SK-N-SH treated with all-trans-retinoic acid at 6 μM for 48 hours (cell line): ENCODE data around the gene CHMP1B.

Source experiments
- ATAC-seq: fragments of 200-7000 bp; cut with Tn5 transposase; 3 replicates; pipeline ENCODE4 v1.9.1; 2020; ENCODE audit warnings: mild to moderate bottlenecking, moderate library complexity
- BACH2 ChIP-seq: fragments of 250-450 bp; sonication (Bioruptor Pico); IDR thresholded peaks from 2 replicates; pipeline ENCODE4 v1.9.0; 2021; ENCODE audit warnings: mild to moderate bottlenecking, borderline replicate concordance
- CREB5 ChIP-seq: fragments of 250-450 bp; sonication (Bioruptor Pico); IDR thresholded peaks from 2 replicates; pipeline ENCODE4 v1.5.1; 2020; ENCODE audit warnings: low read depth, mild to moderate bottlenecking, moderate library complexity
- CSDC2 ChIP-seq: fragments of 250-450 bp; sonication (Bioruptor Pico); IDR thresholded peaks from 2 replicates; pipeline ENCODE4 v1.5.0; 2020; ENCODE audit warnings: mild to moderate bottlenecking, moderate library complexity
- ESRRG ChIP-seq: fragments of 250-450 bp; sonication (Bioruptor Pico); IDR thresholded peaks from 2 replicates; pipeline ENCODE4 v1.6.1; 2021; ENCODE audit warnings: mild to moderate bottlenecking
- GLIS3 ChIP-seq: fragments of 250-450 bp; sonication (Bioruptor Pico); IDR thresholded peaks from 2 replicates; pipeline ENCODE4 v1.5.0; 2020; ENCODE audit warnings: mild to moderate bottlenecking, moderate library complexity
- ISL1 ChIP-seq: fragments of 250-450 bp; sonication (Bioruptor Pico); IDR thresholded peaks from 2 replicates; pipeline ENCODE4 v2.1.2; 2022; ENCODE audit warnings: mild to moderate bottlenecking, moderate library complexity
- OSR1 ChIP-seq: fragments of 250-450 bp; sonication (Bioruptor Pico); IDR thresholded peaks from 2 replicates; pipeline ENCODE4 v1.8.0; 2022; ENCODE audit warnings: moderate library complexity, mild to moderate bottlenecking, inconsistent platforms
- PATZ1 ChIP-seq: fragments of 250-450 bp; sonication (Bioruptor Pico); IDR thresholded peaks from 2 replicates; pipeline ENCODE4 v1.8.0; 2020; ENCODE audit warnings: mild to moderate bottlenecking, moderate library complexity, borderline replicate concordance
- POU6F1 ChIP-seq: fragments of 250-450 bp; sonication (Bioruptor Pico); IDR thresholded peaks from 2 replicates; pipeline ENCODE4 v1.8.0; 2021; ENCODE audit warnings: low read depth, mild to moderate bottlenecking, moderate library complexity, borderline replicate concordance
- PPARA ChIP-seq: fragments of 250-450 bp; sonication (Bioruptor Pico); IDR thresholded peaks from 2 replicates; pipeline ENCODE4 v1.5.0; 2020; ENCODE audit warnings: mild to moderate bottlenecking, borderline replicate concordance
- RARB ChIP-seq: fragments of 250-450 bp; sonication (Bioruptor Pico); IDR thresholded peaks from 2 replicates; pipeline ENCODE4 v1.8.0; 2021; ENCODE audit warnings: mild to moderate bottlenecking, moderate library complexity
- SNAI2 ChIP-seq: fragments of 250-450 bp; sonication (Bioruptor Pico); IDR thresholded peaks from 2 replicates; pipeline ENCODE4 v1.5.0; 2020; ENCODE audit warnings: mild to moderate bottlenecking, moderate library complexity
- TCF4 ChIP-seq: fragments of 250-450 bp; sonication (Bioruptor Pico); IDR thresholded peaks from 2 replicates; pipeline ENCODE4 v1.8.0; 2021; ENCODE audit warnings: mild to moderate bottlenecking, moderate library complexity, borderline replicate concordance
- TOX ChIP-seq: fragments of 250-450 bp; sonication (Bioruptor Pico); IDR thresholded peaks from 2 replicates; pipeline ENCODE4 v1.8.0; 2021; ENCODE audit warnings: mild to moderate bottlenecking, moderate library complexity, borderline replicate concordance
- ZC3H10 ChIP-seq: fragments of 250-450 bp; sonication (Bioruptor Pico); IDR thresholded peaks from 2 replicates; pipeline ENCODE4 v1.5.1; 2021; ENCODE audit warnings: mild to moderate bottlenecking, moderate library complexity
- ZFP3 ChIP-seq: fragments of 250-450 bp; sonication (Bioruptor Pico); IDR thresholded peaks from 2 replicates; pipeline ENCODE4 v1.5.0; 2020; ENCODE audit warnings: mild to moderate bottlenecking, moderate library complexity
- ZNF565 ChIP-seq: fragments of 450-650 bp; formaldehyde crosslinking; conservative IDR thresholded peaks from 2 replicates; pipeline ENCODE4 v1.5.0; 2020; ENCODE audit warnings: low read depth, mild to moderate bottlenecking, moderate library complexity
- ZNF70 ChIP-seq: fragments of 450-650 bp; formaldehyde crosslinking; IDR thresholded peaks from 2 replicates; pipeline ENCODE4 v1.5.0; 2020; ENCODE audit warnings: mild to moderate bottlenecking, moderate library complexity
- ZNF8 ChIP-seq: fragments of 450-650 bp; formaldehyde crosslinking; IDR thresholded peaks from 2 replicates; pipeline ENCODE4 v1.5.0; 2020; ENCODE audit warnings: mild to moderate bottlenecking, moderate library complexity
- TF ChIP-seq, protein P1 (sequence below): fragments of 250-450 bp; sonication (Bioruptor Pico); IDR thresholded peaks from 2 replicates; pipeline ENCODE4 v1.5.1; 2021; ENCODE audit warnings: mild to moderate bottlenecking, moderate library complexity
- TF ChIP-seq, protein P2 (sequence below): fragments of 250-450 bp; sonication (Bioruptor Pico); IDR thresholded peaks from 2 replicates; pipeline ENCODE4 v1.5.0; 2020; ENCODE audit warnings: mild to moderate bottlenecking, moderate library complexity

The CHMP1B gene

GRCh38 chr18:11808001-11808855 lies 43.0 kb upstream of the CHMP1B start:
- no peak for ATAC-seq
- no peak for TF ChIP-seq ZNF565 (CRISPR knock-in tag)
- TF ChIP-seq PPARA (CRISPR knock-in tag) = no peak
- no peak for TF ChIP-seq TOX (CRISPR knock-in tag)
- no peak for TF ChIP-seq PATZ1
- TF ChIP-seq BACH2 (CRISPR knock-in tag) = no peak
- no peak for TF ChIP-seq ZNF8
- TF ChIP-seq, protein P1, sequence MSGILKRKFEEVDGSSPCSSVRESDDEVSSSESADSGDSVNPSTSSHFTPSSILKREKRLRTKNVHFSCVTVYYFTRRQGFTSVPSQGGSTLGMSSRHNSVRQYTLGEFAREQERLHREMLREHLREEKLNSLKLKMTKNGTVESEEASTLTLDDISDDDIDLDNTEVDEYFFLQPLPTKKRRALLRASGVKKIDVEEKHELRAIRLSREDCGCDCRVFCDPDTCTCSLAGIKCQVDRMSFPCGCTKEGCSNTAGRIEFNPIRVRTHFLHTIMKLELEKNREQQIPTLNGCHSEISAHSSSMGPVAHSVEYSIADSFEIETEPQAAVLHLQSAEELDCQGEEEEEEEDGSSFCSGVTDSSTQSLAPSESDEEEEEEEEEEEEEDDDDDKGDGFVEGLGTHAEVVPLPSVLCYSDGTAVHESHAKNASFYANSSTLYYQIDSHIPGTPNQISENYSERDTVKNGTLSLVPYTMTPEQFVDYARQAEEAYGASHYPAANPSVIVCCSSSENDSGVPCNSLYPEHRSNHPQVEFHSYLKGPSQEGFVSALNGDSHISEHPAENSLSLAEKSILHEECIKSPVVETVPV (CRISPR knock-in tag) = no peak
- TF ChIP-seq, all 23 proteins: peak for 0

DNA sequence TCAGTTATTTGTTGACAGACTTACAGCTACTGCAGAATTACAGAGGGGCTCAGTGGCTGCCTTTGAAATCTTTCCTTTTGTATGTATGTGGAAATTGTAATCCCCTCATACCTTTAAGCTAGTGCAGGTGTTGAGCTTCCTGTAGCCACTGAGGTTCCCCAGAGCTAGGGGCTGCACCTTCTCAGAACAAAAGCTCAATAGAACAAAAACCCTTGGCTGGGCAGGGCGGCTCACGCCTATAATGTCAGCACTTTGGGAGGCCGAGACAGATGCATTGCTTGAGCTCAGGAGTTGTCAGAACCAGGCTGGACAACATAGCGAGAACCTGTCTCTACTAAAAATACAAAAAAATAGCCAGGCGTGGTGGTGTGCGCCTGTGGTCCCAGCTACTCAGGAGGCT lies 41.3 kb upstream of the CHMP1B start:
- TF ChIP-seq, protein P1 (CRISPR knock-in tag) = no peak
- TF ChIP-seq ISL1 (CRISPR knock-in tag) (no peak), BACH2 (CRISPR knock-in tag) (no peak), PPARA (CRISPR knock-in tag) (no peak), CSDC2 (CRISPR knock-in tag) (no peak), OSR1 (CRISPR knock-in tag) (no peak), ZNF565 (CRISPR knock-in tag) (no peak), PATZ1 (no peak), ZNF70 (no peak)
- no peak for ATAC-seq

- ATAC-seq = no peak
- no peak for TF ChIP-seq RARB (CRISPR knock-in tag)
- no peak for TF ChIP-seq TOX (CRISPR knock-in tag)
- no peak for TF ChIP-seq PPARA (CRISPR knock-in tag)
- TF ChIP-seq OSR1 (CRISPR knock-in tag) = no peak
- no peak for TF ChIP-seq ZNF565 (CRISPR knock-in tag)
- no peak for TF ChIP-seq ISL1 (CRISPR knock-in tag)
- TF ChIP-seq BACH2 (CRISPR knock-in tag) = no peak
- TF ChIP-seq CREB5 (CRISPR knock-in tag) = no peak
- no peak for TF ChIP-seq TCF4 (CRISPR knock-in tag)
- TF ChIP-seq GLIS3 (CRISPR knock-in tag) = no peak
- no peak for TF ChIP-seq ZC3H10 (CRISPR knock-in tag)
- no peak for TF ChIP-seq POU6F1 (CRISPR knock-in tag)
- TF ChIP-seq, protein P2, sequence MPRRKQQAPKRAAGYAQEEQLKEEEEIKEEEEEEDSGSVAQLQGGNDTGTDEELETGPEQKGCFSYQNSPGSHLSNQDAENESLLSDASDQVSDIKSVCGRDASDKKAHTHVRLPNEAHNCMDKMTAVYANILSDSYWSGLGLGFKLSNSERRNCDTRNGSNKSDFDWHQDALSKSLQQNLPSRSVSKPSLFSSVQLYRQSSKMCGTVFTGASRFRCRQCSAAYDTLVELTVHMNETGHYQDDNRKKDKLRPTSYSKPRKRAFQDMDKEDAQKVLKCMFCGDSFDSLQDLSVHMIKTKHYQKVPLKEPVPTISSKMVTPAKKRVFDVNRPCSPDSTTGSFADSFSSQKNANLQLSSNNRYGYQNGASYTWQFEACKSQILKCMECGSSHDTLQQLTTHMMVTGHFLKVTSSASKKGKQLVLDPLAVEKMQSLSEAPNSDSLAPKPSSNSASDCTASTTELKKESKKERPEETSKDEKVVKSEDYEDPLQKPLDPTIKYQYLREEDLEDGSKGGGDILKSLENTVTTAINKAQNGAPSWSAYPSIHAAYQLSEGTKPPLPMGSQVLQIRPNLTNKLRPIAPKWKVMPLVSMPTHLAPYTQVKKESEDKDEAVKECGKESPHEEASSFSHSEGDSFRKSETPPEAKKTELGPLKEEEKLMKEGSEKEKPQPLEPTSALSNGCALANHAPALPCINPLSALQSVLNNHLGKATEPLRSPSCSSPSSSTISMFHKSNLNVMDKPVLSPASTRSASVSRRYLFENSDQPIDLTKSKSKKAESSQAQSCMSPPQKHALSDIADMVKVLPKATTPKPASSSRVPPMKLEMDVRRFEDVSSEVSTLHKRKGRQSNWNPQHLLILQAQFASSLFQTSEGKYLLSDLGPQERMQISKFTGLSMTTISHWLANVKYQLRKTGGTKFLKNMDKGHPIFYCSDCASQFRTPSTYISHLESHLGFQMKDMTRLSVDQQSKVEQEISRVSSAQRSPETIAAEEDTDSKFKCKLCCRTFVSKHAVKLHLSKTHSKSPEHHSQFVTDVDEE (CRISPR knock-in tag) = no peak
- TF ChIP-seq ZFP3 (CRISPR knock-in tag) = no peak
- no peak for TF ChIP-seq ZNF8
- no peak for TF ChIP-seq ZNF70
- no peak for TF ChIP-seq SNAI2
- TF ChIP-seq, protein P1 (CRISPR knock-in tag) = no peak
- TF ChIP-seq ESRRG (CRISPR knock-in tag) = no peak
These were observed 40.8 kb upstream of the CHMP1B start for GRCh38 chr18:11810379-11810778.
